NCI-H524 treated with DMSO at 0.1 percent for 48 hours (cell line): ENCODE results near the gene ELANE.

Experiments
- DNase-seq: peaks from one replicate; lab custom pipeline; 2025; lab: John Stamatoyannopoulos, UW

The ELANE gene

DNA sequence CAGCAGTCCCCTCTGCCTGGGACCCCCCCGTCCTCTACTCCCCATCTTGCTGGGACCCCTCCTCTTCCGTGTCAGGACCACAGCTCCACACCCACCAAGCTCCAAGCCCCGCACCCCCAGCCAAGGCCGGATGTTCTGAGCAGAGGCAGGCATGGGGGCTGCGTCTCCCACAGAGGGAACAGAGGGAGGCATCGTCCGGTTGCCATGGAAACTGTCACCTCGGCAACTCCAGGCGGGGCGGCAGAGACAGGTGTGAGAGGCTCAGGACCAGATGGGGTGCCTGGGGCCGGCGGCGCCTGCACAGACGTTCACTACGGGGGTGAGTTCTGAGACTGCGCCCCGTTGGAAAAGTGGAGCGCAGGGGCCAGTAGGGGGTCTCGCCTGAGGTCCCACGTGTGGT is 46.6 kb downstream of the ELANE start:
- peak; percentile 54 for DNase-seq

DNA sequence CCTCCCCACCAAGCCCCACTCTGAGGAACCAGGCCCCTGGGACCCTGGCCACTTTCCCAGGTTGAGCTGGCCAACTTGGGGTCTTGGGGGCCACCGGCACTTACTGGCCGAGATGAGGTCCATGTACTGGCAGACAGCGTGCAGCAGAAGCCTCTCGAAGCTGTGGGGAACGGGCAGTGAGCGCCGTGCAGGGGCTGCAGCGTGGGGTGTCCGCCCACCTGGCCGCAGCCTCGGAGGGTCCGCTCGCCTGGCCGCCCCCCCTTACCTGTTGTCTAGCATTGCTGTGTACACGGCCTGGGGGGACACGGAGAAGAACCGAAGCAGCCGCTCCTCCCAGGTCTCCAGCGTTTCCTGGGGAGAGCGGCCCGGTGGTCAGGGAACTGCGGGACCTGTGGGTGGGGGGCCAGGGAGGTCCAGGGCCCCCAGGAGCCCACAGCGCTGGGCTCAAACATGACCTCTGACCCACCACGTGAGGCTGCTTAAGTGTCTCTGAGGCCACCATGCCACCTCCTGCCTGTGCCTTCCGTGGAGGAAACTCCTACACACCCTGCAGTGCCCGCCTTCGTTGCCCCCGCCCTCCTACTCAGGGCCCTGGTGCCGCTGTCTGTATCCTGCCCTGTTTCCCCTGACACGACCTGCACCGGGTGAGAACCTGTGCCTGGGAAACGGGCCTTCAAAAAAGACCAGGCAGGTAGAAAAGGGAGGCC is 47.4 kb downstream of the ELANE start:
- no peak for DNase-seq

- no peak for DNase-seq
Measured at GRCh38 chr19:900043-900301, 47.9 kb downstream of the ELANE start.

DNA sequence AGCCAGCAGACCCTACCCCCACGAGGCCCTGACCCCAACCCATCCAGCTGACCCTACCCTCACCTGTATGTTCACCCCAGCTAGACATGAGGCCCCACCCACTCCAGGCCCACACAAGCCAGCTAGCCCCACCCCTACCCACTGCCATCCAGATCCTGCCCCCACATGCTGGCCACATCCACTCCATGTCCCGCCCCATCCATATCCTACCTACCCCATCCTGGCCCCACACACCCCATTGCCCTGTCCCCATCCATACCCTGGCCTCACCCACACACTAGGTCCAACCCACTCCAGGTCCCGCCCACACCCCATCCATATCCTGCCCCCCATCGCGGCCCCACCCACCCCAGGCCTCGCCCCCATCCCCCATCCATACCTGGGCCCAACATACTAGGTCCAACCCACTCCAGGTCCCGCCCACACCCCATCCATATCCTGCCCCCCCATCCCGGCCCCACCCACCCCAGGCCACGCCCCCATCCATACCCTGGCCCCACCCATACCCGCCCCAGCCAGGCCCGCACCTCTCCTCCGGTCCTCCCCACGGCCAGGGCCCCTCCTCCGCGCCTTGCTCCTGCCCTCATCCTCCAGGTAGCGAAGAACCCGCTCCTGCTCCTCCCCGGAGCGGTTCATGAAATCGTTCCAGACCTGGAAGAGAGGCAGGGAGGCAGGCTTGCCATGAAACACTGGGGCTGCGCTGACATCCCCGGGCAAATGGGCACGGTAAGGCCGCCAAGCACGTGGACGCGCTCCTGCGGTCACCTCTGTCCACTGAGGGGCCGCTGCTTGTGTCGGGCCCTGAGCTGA is 48.4 kb downstream of the ELANE start:
- no peak for DNase-seq

- no peak for DNase-seq
Measured at GRCh38 chr19:901216-902092, 49.4 kb downstream of the ELANE start.

DNA sequence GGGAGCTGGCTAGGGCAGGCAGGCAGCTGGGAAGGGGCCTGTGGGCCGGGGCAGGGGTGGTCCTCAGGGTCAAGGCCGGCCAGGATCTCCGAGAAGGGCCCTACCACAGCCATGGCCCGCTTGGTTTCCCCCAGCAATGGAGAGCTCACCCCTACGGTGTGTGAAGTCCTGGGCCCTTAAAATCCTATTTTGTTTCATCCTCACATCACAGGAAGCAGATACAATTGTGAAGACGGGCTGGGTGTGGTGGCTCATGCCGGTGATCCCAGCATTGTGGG is 49.9 kb downstream of the ELANE start:
- no peak for DNase-seq

- DNase-seq, result no peak
Measured at GRCh38 chr19:902446-903226, 50.5 kb downstream of the ELANE start.

DNA sequence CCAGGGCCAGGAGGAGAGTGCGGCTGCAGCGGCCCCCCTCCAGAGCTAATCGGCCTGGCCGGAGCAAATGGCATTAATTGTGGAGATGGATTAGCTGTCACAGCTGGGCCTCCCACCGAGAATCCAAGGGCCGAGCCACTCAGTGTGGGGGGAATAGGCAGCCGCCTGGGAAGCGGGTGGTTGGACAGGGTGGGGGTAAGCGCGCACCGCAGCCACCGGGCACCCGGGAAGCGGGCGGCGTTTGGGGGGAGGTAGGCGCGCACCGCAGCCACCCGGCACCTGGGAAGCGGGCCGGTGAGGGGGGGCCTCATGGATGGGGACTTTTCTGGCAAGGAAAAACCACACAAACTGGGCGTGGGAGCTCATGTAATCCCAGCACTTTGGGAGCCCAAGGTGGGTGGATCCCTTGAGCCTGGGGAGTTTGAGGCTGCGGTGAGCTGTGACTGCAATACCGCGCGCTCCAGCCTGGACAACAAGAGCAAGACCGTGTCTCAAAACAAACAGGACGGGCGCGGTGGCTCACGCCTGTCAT is 51.2 kb downstream of the ELANE start:
- DNase-seq, result peak; percentile 58

- no peak for DNase-seq
Measured at GRCh38 chr19:904545-904944, 52.4 kb downstream of the ELANE start.
